HG02678 (cell line): ENCODE data around the gene ISL2.

Source experiments
- ATAC-seq: cut with Tn5 transposase; IDR thresholded peaks from one replicate; pipeline ENCODE4 v1.9.1; 2021; ENCODE audit warnings: mild to moderate bottlenecking, moderate library complexity; ENCODE audit not compliant: unreplicated experiment

The ISL2 gene

GRCh38 chr15:76327191-76328105, 9.1 kb upstream of the ISL2 start:
- ATAC-seq, result no peak

DNA sequence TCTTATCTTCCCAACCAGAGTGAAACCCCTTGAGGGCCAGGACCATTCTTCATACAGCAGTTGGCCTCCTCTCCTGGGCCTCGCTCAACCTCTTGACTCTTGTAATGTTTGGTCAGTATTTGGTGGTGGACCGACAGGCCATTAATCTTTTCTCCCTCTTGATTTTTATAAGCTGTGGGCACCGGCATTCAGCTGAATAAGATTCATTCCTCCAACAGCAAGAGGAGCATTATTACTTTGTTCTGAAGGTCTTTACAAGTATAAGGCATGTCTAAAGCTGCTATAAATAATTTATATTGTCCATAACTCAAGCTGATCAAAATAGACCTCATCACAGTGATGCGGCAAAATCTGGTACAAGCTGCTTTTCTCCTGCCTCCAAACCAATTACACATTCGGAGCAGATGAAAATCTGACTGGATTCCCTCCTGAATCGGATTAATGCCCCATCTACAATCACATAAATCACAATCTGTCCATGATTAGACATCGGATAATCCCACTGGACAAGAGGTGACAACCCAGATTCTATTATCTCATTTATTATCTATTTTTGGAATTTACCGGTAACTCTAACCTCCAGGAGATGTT, 8.4 kb upstream of the ISL2 start:
- no peak for ATAC-seq

GRCh38 chr15:76328958-76329357, 7.6 kb upstream of the ISL2 start:
- no peak for ATAC-seq

GRCh38 chr15:76330080-76330680, 6.4 kb upstream of the ISL2 start:
- no peak for ATAC-seq

DNA sequence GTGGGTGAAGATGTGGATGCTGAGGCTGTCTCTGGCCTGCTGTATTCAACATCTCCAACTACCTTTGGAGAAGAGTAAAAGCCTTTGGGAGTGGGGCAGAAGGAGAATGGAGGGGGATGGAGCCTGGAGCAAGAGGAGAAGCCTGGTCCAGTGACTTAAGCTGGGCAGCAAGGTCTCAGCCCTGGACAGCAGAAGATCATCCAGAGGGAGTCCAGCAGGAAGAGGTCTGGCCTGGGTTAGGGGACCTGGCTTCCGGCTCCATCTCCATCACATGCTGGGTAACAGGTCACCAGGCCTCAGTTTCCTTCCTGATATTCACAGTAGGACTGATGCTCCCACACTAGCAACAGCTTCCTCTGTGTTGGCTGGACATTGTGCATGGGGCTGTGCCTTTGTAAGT, 3.8 kb upstream of the ISL2 start:
- no peak for ATAC-seq

GRCh38 chr15:76333309-76333708, 3.3 kb upstream of the ISL2 start:
- ATAC-seq, result no peak

DNA sequence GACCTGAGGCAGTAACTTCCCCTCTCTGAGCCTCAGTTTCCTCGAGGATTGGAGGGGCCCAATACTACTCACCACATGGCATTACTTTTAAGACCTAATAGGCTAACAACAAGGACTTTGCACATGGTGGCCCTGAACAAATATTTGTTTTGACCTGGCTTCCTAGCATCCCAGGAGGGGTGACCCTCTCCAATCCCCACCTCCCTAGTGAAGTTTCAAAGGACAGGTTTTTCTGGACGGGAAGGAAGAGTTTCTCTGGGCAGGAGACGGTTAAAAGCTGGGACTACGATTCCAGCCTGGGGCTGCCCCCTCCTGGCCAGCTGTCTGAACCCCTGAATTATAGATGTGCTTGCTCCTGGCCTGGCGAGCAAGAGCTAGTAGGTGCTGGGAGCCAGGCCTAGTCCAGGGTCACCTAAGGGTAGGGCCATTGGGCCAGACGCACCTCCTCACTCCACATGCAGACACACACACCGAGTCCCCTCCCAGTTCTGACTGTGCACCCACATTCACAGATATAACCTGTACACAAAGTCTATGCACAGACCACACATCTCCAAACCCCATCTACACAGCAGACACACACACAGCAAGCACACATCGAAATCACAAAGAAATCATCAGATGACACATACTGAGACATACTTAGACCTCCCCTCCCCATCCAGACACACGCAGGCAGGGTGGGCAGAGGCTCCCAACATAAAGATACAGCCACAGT, 2.7 kb upstream of the ISL2 start:
- no peak for ATAC-seq

GRCh38 chr15:76334438-76335306, 1.9 kb upstream of the ISL2 start:
- no peak for ATAC-seq

- ATAC-seq, result no peak
These were observed 993 bp upstream of the ISL2 start for GRCh38 chr15:76335307-76336253.

DNA sequence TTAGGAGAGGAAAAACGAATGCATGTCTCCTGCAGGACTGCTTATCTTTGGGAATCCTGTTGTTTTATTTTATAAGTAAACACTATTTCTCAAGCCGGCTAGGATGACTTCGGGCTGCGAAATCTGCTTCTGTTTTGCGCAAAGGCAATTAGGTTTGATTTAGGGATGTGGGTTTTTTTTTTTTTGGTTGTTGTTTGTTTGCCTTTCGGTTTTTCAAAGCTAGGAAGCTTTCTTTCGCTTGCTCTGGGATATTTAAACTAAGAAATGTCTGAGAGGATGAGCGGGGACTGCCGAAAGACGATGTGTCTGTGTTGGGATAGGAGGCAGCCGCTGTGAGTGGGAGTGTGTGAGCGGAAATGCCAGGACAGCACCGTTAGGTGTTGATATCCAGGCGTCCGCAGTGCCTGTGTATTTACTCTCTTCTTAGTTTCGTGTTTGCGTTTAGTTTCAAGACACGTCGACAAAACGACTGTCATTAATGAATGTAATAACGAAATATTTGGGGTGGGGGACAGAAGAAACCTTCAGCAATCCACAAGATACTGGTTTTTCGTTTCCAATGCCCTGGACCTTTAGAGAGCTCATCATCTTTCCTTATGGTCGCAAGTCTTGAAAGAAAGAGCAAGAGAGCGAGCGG, 604 bp downstream of the ISL2 start:
- no peak for ATAC-seq

DNA sequence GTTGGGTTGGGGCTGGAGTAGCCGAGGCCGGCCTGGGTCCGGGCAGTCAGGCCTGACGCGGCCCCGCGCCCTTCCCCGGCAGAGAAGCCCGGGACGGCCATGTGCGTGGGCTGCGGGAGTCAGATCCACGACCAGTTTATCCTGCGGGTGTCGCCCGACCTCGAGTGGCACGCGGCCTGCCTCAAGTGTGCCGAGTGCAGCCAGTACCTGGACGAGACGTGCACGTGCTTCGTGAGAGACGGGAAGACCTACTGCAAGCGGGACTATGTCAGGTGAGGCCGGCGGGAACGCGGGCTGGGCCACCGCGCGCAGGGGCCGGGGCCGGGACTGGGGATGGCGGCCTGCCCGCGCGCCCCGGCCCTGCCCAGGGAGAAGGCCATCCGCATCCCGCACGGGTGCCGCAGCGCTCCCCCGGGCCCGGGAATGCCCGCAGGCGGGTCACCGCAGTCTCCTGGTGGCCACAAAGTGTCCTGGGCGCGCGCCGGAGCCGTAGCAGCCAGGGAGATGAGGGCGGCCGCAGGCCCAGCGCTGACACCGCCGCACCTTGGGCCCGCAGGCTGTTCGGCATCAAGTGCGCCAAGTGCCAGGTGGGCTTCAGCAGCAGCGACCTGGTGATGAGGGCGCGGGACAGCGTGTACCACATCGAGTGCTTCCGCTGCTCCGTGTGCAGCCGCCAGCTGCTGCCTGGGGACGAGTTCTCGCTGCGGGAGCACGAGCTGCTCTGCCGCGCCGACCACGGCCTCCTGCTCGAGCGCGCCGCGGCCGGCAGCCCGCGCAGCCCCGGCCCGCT, 1.3 kb downstream of the ISL2 start:
- ATAC-seq, result no peak

DNA sequence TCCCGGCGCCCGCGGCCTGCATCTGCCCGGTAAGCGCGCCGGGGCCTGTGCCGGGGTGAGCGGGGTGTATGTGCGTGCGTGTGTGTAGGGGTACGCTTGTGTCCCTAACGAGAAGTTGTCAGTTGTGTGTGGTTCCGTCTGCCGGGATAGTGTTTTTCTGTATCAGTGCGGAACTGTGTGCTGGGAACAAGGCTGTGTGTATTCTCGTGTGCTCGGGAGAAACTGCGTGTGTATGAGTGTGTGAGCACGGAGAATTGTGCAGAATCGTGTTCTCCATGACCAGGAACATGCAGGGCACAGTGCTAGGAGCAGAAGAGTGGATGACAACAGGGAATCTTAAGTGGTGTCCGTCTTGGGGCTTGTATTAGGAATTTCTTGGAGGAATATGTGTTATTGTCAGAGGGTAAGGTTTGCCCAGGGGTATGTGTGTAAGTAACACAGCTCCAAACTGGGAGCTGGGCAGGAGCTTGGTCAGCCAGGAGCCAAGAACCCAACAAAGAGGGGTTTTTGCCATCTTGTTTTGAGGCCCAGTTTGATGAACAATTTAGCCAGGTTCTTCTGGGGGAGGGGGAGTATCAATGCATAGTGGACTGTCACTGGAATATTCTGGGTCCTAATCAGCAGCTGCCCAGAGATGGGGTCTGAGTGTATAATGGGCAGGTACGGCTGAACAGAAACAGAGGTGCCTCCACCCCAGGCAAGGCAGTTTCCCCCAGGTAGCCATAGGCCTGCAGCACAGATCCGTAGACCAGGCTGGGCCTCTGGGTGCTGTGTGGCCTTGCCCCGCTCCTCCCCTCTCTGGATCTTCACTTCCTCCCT, 2.1 kb downstream of the ISL2 start:
- no peak for ATAC-seq

DNA sequence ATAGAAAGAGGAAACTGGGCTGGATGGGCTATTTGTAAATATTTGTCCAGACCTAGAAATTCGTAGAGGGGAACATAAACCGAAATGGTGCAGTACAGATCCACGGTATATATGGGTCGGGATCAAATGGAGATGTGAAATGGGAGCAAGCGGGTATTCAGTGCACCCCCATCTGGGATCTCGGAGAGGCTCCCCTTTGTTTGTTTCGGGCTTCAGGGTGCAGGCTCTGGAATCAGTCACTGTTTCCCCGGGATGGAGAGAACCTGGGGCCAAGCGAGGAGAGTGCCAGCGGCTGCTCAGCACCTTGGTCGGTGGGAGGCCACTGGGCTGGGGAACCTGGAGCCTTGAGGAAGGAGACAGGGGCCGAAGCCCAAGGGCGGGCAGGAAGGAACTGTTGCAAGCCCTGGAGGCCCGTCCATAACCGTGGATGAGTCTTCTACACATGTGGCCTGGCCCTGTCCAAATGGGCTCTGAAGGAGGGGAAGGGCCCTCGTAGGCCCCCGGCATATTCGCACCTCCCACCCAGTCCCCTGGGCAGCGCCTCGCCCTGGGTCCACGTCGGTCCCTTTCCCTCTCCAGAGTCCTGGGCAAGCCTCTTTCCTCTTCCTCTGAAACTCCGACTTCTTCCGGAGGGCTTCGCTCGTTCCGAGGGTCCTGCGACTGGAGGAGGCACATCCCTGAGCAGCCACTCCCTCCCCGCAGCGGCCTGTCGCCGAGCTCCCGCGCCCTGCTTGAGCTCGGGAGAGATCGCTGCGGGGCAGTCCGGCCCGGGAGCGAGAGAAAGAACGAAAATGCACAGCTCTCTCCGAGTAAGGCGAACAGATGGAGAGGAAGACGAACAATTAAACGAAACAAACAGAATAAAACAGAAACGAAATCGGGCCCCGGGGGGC, 3.0 kb downstream of the ISL2 start:
- ATAC-seq, result no peak

DNA sequence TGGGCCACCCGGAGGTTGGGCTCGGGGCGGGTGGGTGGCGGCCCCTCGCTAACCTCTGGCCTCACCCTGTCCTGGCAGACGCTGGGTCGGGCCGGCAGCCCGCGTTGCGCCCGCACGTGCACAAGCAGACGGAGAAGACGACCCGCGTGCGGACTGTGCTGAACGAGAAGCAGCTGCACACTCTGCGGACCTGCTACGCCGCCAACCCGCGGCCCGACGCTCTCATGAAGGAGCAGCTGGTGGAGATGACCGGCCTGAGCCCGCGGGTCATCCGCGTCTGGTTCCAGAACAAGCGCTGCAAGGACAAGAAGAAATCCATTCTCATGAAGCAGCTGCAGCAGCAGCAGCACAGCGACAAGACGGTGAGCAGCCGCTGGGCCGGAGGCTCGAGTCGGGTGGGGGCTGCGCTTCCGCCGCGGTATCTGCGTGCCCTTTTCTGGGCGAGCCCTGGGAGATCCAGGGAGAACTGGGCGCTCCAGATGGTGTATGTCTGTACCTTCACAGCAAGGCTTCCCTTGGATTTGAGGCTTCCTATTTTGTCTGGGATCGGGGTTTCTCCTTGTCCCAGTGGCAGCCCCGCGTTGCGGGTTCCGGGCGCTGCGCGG, 3.7 kb downstream of the ISL2 start:
- ATAC-seq, result no peak

DNA sequence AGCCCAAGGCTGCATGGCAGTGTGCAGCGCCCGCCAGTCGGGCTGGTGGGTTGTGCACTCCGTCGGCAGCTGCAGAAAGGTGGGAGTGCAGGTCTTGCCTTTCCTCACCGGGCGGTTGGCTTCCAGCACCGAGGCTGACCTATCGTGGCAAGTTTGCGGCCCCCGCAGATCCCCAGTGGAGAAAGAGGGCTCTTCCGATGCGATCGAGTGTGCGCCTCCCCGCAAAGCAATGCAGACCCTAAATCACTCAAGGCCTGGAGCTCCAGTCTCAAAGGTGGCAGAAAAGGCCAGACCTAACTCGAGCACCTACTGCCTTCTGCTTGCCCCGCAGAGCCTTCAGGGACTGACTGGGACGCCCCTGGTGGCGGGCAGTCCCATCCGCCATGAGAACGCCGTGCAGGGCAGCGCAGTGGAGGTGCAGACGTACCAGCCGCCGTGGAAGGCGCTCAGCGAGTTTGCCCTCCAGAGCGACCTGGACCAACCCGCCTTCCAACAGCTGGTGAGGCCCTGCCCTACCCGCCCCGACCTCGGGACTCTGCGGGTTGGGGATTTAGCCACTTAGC, 4.3 kb downstream of the ISL2 start:
- no peak for ATAC-seq
